Ovary (tissue), 9 donors: ENCODE measurements around the gene IL18R1. TPM values are rescaled to one million over a fixed set of nuclear protein-coding genes. Genes with fewer than 3 reads are reported as not detected.

Experiments
- DNase-seq, 5 donors: peaks; one replicate each; pipeline ENCODE4 v3.0.0-alpha.2; 2019 to 2020
- H3K27ac ChIP-seq, 2 donors: fragments of 200-600 bp; one replicate each; pipeline versions ENCODE4 v1.5.1 to v1.8.0; 2019 to 2022
- H3K27me3 ChIP-seq: fragments of 200-600 bp; one replicate; pipeline ENCODE4 v1.8.0; 2022
- H3K36me3 ChIP-seq: fragments of 200-600 bp; sonication (generic); one replicate; pipeline ENCODE4 v1.5.1; 2019
- H3K4me1 ChIP-seq: one replicate; pipeline ENCODE4 v1.8.1; 2013; ENCODE audit warnings: mild to moderate bottlenecking, moderate library complexity; ENCODE audit not compliant: insufficient read depth
- H3K4me3 ChIP-seq: fragments of 200-600 bp; sonication (generic); one replicate; pipeline ENCODE4 v1.5.1; 2017
- H3K9me3 ChIP-seq, 2 donors: fragments of 200-600 bp in 1 of 2; sonication (generic) in 1 of 2; one replicate each; pipeline versions ENCODE4 v1.5.1 to v1.8.1; 2013 to 2019; ENCODE audit warnings: mild to moderate bottlenecking in 1 of 2, moderate library complexity in 1 of 2
- EP300 ChIP-seq: sonication (generic); formaldehyde crosslinking; IDR thresholded peaks from one replicate; pipeline ENCODE4 v1.6.1; 2017; ENCODE audit warnings: antibody characterized with exemption
- POLR2A ChIP-seq: fragments of 450-650 bp; IDR thresholded peaks from one replicate; pipeline ENCODE4 v1.6.1; 2017; ENCODE audit warnings: antibody characterized with exemption, mild to moderate bottlenecking, moderate library complexity
- WGBS, 3 donors: extraction: QIAGEN DNeasy Blood & Tissue Kit in 1 of 3; methylation state at CpG; one replicate each; pipeline versions ENCODE4 v1.1.5 to v1.1.7; 2013 to 2017; 5-methylcytosine and 5-hydroxymethylcytosine counted together
- intact Hi-C, 4 donors: fragments of 100-400 bp; cut with DNase I; formaldehyde crosslinking; loops; one replicate each; pipeline versions ENCODE4 v1.11.0 to v1.15.1; 2022 to 2023
- polyA plus RNA-seq, 2 donors: library from polyadenylated mRNA; stranded (reverse); fragments of 200-250 nt in 1 of 2; fragments of 350-450 nt in 1 of 2; fragmentation: Illumina TruSeq in 1 of 2; extraction: RNeasy Lipid Tissue Mini Kit (QIAGEN cat#74804) in 1 of 2; gene quantifications; one replicate each; pipeline ENCODE4 v1.2.3, GENCODE V29; 2013 to 2014
- total RNA-seq, 7 donors: library from RNA; depleted of rRNA in 2 of 7; stranded (reverse); fragments of >200 nt in 2 of 7; fragmentation: NEBNext Ultra II Directional in 3 of 7; extraction: Animal tissue kit (Norgen Biotek cat#: 25700) in 3 of 7; gene quantifications; one replicate each; pipeline versions ENCODE4 v1.1.0 to v1.2.4, GENCODE V29; 2016 to 2023
- TF ChIP-seq, protein P1 (sequence below), 3 donors: fragments of 450-650 bp in 2 of 3; fragments of 200-600 bp in 1 of 3; IDR thresholded peaks; one replicate each; pipeline versions ENCODE4 v1.5.1 to v1.8.0; 2016 to 2022; ENCODE audit warnings: antibody characterized with exemption in 3 of 3, mild to moderate bottlenecking in 1 of 3
- donor health status: DM: no; HTN: no; CAD: no; lungs with moderate emphysema.
- donor health status: DM: no; HTN: no; CAD: no.
- donor health status: Bipolar disorder and iron deficiency.
- donor health status: DM: yes; HTN: yes; CAD: no.
- donor health status: DM: no; HTN: no; CAD: no.
- donor health status: DM: yes; HTN: yes; CAD: no.

The IL18R1 gene
- total and polyA plus RNA-seq, 9 donors: 0.83 to 3.1 (median 1.7) TPM

GRCh38 chr2:102365763-102366162 lies 10.2 kb downstream of the IL18R1 start:
- intact Hi-C loops: no loop called here
- 71 to 89% (median 78%) methylated on average over 1 of the region's 1 CpG for WGBS, 3 donors
- TF ChIP-seq EP300: no peak
- no peak for TF ChIP-seq POLR2A
- TF ChIP-seq, protein P1, sequence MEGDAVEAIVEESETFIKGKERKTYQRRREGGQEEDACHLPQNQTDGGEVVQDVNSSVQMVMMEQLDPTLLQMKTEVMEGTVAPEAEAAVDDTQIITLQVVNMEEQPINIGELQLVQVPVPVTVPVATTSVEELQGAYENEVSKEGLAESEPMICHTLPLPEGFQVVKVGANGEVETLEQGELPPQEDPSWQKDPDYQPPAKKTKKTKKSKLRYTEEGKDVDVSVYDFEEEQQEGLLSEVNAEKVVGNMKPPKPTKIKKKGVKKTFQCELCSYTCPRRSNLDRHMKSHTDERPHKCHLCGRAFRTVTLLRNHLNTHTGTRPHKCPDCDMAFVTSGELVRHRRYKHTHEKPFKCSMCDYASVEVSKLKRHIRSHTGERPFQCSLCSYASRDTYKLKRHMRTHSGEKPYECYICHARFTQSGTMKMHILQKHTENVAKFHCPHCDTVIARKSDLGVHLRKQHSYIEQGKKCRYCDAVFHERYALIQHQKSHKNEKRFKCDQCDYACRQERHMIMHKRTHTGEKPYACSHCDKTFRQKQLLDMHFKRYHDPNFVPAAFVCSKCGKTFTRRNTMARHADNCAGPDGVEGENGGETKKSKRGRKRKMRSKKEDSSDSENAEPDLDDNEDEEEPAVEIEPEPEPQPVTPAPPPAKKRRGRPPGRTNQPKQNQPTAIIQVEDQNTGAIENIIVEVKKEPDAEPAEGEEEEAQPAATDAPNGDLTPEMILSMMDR (IDR thresholded peaks at IDR 0.05): no peak

GRCh38 chr2:102366406-102367112 lies 11.0 kb downstream of the IL18R1 start:
- no peak for DNase-seq
- no peaks in the 10 kb centered on the region for H3K27me3 ChIP-seq
- TF ChIP-seq, protein P1 (IDR thresholded peaks at IDR 0.05): no peak
- TF ChIP-seq POLR2A (no peak), EP300 (no peak)
- H3K36me3 ChIP-seq: no peaks in the 10 kb centered on the region
- no peaks in the 10 kb centered on the region for H3K9me3 ChIP-seq
- H3K27ac ChIP-seq: no peak overlapping the region
- no peak overlapping the region for H3K4me3 ChIP-seq
- H3K4me1 ChIP-seq: no peaks in the 10 kb centered on the region
- 84 to 94% (median 91%) methylated on average over 3 of the region's 3 CpGs for WGBS, 3 donors
- intact Hi-C loops: no loop called here

More at GRCh38 chr2:102365763-102366162, 10.2 kb downstream of the IL18R1 start:
- no peak for DNase-seq
- H3K4me1 ChIP-seq: no peaks in the 10 kb centered on the region
- H3K27me3 ChIP-seq: no peaks in the 10 kb centered on the region
- H3K36me3 ChIP-seq: no peaks in the 10 kb centered on the region
- H3K27ac ChIP-seq: no peak overlapping the region
- H3K9me3 ChIP-seq: no peaks in the 10 kb centered on the region
- H3K4me3 ChIP-seq: no peak overlapping the region

DNA sequence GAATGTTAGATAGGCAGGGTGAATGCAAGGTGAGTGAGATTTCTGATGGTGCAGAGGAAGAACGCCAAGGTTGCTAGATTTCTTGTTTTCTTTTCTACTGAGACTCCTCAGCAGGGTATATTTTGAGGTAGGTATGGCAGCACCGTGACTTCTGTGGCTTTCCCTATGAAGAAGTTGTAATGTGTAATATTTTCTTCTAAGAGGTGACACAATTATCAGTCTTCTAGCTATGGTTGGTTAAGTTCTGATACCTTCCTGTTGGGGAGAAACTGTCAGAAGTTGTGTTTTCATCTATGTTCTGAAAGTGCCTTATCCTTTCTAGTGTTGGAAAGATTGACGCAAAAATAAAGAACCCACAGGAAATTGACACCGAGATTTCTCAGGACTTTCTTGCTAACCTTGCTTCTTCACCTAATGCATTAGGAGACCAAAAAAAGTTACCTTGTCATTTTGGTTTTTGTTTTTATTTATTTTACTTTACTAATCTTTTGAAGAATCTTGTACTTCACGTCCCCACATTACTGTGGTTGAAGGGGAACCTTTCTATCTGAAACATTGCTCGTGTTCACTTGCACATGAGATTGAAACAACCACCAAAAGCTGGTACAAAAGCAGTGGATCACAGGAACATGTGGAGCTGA lies 11.9 kb downstream of the IL18R1 start:
- WGBS, 3 donors: 77 to 86% (median 86%) methylated on average over 6 of the region's 6 CpGs
- TF ChIP-seq POLR2A: no peak
- TF ChIP-seq, protein P1 (IDR thresholded peaks at IDR 0.05): no peak
- TF ChIP-seq EP300: no peak
- intact Hi-C loops: no loop called here
- Histone ChIP-seq H3K36me3 (no peaks in the 10 kb centered on the region), H3K27me3 (no peaks in the 10 kb centered on the region), H3K4me1 (no peaks in the 10 kb centered on the region), H3K27ac (no peak overlapping the region), H3K9me3 (no peaks in the 10 kb centered on the region), H3K4me3 (no peak overlapping the region)
- DNase-seq: no peak

GRCh38 chr2:102368461-102369109 lies 13.0 kb downstream of the IL18R1 start:
- TF ChIP-seq, protein P1 (IDR thresholded peaks at IDR 0.05): no peak
- TF ChIP-seq EP300 (no peak), POLR2A (no peak)
- Histone ChIP-seq H3K27me3 (no peaks in the 10 kb centered on the region), H3K4me1 (no peaks in the 10 kb centered on the region), H3K4me3 (no peak overlapping the region), H3K27ac (no peak overlapping the region), H3K9me3 (no peaks in the 10 kb centered on the region), H3K36me3 (no peaks in the 10 kb centered on the region)
- WGBS, 3 donors: 82 to 91% (median 85%) methylated on average over 5 of the region's 5 CpGs
- intact Hi-C loops: no loop called here
- DNase-seq: no peak
